CD4-positive, alpha-beta T cell treated with Interleukin-1 beta for 1 hour (primary cell): ENCODE data around the gene AOPEP.
"Not testable (repeated sequence)": the region's sequence is repeated elsewhere in the genome, so short reads cannot be mapped to it uniquely, and the experiment has no call there.

Experiments
- DNase-seq, 2 donors: peaks; one replicate each; pipeline ENCODE4 v3.0.0-alpha.2; 2020 to 2022

AOPEP gene

GRCh38 chr9:95003689-95004410 is 277.4 kb downstream of the AOPEP start:
- no peak for DNase-seq

DNA sequence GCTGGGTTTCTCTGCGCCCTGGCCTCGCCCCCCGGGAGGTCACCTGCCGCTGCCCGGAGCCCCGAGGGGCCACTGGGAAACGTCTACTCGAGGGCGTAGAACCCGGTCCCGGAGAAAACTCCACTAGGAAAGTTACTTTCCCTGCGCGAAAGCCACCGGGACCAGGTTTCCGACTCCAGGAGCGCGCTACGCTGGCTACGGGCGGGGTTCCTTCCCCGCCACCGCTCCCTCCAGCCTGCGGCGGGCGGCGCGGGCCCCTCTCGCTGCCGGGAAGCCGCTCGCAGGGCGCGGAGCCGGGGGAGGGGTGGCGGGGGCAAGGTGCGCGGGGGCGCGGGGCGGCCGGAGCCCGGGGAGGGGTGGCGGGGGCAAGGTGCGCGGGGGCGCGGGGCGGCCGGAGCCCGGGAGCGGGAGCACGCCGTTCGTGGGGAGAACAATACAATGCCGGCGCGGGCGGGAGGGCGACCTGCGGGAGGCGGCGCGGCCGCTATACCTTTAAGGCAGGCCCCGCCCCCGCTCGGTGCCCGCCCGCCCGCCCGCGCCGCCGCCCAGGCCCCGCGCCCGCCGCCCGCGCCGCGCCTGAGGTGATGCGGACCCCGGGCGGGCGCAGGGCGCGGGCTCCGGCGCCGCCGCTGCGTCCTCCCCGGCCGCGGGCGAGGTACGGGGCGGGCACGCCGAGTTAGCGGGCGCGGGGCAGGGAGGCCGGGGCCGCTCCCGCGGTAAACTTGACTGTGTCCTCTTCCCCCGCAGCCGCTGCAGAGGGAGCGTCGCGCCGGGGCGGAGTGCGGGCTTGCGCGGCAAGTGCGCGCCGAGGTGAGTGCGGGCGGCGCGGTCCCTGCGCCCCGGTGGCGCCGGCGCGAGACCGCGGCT is 278.1 kb downstream of the AOPEP start:
- DNase-seq = peak in 1 of 2 donors; percentile 16

DNA sequence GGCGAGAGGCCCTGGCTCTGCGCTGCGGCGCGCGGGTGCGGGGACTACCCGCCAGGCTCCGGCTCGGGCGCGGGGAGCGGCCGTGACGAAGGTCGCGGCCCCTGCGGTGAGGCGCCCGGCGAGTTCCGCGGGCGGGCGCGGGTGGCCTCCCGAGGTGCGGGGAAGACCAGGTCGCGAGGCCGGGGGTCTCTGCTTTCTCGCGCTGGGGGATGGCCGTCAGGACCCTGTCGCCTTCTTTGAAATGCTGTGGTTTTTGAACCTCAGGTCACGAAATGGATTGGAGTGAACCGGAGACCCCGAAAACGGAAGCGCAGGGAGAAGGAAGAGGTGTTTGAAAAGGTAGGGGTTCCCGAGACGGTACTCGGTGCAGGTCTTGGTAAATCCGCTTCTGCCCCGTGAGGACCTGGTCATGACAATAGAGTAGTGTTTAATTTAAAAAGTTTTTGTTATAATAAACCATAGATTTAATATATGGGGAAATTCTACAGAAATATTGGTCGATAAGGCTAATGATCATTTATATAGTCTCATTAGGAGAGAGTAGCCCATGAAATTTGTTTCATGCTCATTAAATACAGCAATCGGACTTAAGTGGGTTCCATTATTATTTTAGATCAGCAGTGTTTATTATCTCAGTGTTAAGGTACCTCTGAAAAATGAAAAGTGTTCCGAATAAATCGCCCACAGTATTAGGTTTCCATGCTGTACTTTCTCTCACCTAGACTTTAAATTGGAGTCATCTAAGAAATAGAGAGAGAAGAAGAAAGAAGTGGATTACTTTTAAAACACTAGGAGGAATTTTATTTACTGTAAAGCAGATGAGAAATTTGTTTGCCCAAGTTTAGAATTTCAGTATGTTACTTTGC is 279.0 kb downstream of the AOPEP start:
- DNase-seq = no peak

DNA sequence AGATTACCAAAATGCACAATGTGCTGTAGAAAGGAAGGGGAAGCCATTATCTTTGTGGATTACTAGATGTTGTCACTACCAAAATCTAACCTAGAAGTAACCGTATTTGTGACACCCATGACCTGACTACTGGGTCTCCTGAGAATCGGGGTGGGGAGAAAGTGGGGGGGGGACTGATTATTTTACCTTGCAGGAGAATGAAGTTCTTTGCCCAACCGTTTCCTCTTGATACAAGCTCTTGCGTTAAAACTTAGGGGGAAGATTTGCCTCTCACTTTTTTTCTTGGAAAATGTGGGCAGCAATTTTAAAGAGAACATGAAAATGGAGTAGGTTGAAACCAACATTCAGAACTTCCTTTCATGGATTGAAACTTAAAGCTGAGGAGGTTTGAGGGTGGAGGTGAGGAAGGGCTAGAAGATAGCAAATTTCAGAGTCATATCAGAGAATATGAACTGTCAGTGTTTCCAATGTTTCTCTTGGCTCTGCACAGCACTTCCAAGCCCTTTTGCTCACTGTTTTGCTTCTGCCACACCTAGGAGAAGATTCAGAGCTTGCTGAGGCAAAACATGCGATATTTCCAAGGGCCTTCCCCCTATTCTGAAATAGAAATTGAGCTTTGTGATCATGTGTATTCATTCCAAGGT is 280.8 kb downstream of the AOPEP start:
- DNase-seq = no peak

DNA sequence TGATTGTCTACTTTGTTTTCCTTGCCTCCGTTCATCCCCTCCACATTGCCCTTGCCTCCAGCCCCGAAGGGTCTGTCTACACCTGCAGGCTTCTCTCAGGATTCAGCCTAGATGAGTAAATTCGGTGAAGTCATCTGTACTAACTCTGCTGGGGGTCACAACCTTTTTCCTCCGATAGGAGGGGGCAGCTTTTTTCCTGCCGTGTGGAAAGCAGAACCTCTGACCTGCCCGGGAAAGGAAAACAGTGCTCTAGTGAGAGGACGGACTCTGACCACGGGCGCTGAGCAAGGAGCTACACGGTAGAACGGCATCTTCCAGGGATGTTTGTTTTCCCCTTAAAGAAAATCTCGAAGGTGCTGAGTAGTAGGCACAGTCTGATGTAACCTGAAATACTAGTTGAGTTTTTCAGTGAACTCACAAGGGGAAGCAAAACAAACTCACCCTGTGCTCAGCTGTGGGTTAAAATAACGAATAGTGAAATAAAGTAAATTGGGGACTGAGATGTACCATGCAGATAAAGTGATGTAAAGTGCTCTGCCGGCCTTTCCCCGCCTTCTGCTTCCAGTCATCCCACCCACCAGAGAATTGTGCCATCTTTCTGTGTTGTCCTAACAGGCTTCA is 281.8 kb downstream of the AOPEP start:
- DNase-seq = no peak

DNA sequence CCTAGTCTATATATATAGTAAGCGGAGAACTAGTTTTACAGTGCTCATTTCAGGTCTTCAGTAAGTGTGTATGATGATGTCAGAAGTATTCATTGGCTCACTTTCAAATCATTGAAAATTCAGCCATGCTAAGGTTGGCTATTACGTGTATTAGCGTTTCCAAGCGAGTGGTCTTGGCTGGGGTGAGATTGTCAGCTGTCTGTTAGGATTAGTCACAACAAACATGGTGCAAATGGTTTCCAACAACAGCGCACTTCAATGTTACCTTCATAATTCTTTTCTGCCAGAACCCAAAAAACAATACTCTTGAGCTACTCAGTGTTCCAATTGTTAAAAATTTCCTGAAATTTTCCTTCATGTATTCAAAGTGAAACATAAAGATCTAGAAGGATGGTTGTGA is 283.0 kb downstream of the AOPEP start:
- no peak for DNase-seq

- DNase-seq = no peak
Measured at GRCh38 chr9:95010431-95010838, 283.9 kb downstream of the AOPEP start.

DNA sequence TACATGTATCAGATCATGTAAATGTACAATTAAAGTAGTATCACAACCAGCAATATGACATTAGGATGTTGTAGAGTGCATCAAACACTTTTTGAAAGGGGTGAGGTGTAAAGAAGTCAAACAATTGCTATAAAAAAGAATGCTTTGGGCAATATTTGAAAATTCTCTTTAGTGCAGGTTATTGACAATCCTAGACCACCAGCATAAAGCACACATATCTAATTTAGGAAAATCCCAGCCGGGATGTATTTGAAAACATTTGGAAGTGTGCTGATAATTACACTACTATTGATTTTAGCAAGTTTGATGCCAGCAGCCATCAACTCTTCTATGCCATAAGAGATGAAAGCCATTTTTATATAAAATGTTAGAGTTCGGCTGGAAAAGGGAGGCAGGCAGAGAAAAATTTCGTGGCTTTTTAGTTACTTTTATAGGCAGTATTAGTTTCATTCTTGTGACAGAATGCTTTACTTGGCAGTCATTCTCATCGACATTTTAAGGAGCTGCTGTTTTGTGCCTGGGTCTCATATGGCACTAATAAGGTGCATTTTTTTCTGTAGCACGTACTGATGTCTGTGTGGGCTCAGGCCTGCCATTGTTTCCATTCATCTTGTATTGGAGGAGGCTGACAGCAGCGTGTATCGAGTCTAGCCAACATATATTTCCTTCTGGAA is 285.7 kb downstream of the AOPEP start:
- no peak for DNase-seq

- no peak for DNase-seq
Measured at GRCh38 chr9:95012902-95013301, 286.4 kb downstream of the AOPEP start.

- DNase-seq = no peak
Measured at GRCh38 chr9:95014917-95015316, 288.4 kb downstream of the AOPEP start.

GRCh38 chr9:95015569-95015968 is 289.1 kb downstream of the AOPEP start:
- no peak for DNase-seq

GRCh38 chr9:95017062-95017461 is 290.6 kb downstream of the AOPEP start:
- no peak for DNase-seq

DNA sequence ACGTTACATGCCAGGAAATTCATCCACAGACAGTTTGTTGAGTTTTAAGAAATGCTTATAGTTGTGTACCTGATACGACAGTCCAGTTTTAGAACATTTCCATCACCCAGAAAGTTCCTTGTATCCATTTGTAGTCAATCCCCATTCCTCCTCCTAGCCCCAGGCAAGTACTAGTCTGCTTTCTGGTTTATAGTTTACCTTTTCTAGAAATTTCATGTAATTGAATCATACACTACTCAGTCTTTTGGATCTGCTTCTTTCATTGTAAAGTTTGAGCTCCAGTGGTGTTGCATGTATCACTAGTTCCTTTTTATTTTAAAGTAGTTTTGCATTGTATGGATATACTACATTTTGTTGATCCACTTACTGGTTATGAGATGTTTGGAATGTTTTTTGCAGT is 291.2 kb downstream of the AOPEP start:
- DNase-seq = no peak

DNA sequence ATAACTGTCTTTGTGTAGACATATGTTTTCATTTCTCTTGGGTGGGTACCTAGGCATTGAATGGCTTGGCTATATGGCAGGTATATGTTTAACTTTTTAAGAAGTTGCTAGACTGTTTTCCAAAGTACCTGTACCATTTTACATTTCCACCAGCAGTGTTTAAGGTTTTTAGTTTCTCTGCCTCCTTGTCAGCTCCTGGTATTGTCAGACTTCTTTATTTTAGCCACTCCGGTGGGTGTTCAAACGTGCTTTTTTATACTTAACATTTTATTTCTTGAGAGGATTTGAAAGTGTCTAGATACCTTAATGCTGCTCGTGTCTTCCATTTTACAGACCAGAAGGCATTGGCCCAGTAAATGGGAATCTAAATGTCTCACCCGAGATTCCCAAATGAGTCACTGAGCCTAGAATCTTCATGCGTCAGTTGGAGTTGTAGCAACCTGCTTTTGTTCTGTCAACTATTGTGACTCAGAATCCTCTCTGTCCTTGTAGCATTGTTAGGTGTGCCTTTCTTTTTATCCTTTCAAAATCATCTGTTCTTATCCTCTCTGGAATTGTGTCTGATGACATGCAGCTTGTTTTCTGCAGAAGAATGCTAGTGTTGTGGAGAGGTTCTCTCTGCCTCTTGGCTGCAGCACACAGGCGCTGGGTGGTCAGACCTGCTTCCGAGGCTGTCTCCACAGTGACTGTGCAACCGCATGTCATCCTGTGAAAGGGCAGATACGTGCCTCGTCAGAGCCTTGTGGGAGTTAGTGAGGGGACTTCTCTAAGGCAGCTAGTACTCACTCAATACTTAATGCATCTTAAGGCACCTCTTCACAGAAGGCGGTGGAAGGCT is 291.8 kb downstream of the AOPEP start:
- no peak for DNase-seq

DNA sequence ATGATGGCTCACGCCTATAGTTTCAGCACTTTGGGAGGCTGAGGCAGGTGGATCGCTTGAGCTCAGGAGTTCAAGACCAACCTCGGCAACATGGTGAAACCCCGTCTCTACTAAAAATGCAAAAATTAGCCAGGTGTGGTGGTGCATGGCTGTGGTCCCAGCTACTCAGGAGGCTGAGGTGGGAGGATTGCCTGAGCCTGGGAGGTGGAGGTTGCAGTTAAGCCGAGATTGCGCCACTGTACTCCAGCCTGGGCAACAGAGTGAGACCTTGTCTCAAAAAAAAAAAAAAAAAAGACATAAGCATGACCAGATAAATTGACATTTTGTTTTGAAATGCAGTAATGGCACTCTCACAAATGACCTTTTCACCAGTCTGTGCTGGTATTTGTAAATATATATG is 294.1 kb downstream of the AOPEP start:
- DNase-seq = not testable (repeated sequence)

GRCh38 chr9:95021166-95021886 is 294.8 kb downstream of the AOPEP start:
- DNase-seq = no peak

GRCh38 chr9:95022657-95023056 is 296.2 kb downstream of the AOPEP start:
- DNase-seq = no peak

- no peak for DNase-seq
Measured at GRCh38 chr9:95023217-95024003, 296.9 kb downstream of the AOPEP start.

DNA sequence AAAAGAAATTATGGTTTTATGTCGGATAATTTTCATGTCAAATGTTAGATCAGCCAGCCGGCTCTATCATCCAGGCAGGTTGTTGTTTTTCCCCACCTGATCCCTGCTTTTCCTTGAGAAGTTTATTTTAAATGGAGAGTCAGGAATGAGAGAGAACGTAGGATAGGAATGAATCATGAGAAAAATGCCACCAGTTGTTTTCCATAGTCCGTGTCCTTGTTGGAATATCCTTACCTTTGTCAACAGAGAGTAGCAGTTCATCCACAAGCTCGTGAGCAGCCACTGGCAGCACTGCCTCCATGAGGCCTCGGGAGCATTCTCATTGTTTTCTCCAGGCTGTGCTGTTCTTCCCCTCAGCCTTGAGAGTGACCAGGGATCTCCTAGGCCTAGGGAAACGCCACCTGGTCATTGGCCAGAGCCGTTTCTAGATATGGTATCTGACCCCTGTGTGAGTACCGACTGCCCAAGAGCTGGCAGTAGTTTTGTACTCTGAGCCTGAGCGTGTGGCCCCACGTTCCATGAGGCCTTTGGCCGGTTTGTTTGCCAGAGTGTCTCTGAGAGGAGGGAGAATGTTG is 297.7 kb downstream of the AOPEP start:
- no peak for DNase-seq
